ENCODE measurements around the gene PSMB5. TPM values are rescaled to one million over a fixed set of nuclear protein-coding genes. Genes with fewer than 3 reads are reported as not detected.
"Not testable (repeated sequence)": the region's sequence is repeated elsewhere in the genome, so short reads cannot be mapped to it uniquely, and the experiment has no call there.

PSMB5 gene
- total and polyA plus RNA-seq, 7 experiments from 2014 or later = 19.2 to 74.2 (median 37.4) TPM

GRCh38 chr14:23004274-23004673 is 30.4 kb downstream of the PSMB5 start:
- H3K36me3 ChIP-seq (ENCODE audit: control insufficient read depth in 2 of 3, insufficient read depth in 3 of 3, low read length in 3 of 3); DNase-seq; ATAC-seq; intact Hi-C loops (cut with micrococcal nuclease); H3K36me3 Mint-ChIP-seq; H3K9me3 ChIP-seq (ENCODE audit: control insufficient read depth in 2 of 3, low read length in 3 of 3); H3K27me3 ChIP-seq (ENCODE audit: control insufficient read depth in 2 of 2, insufficient read depth in 2 of 2, low read length in 2 of 2); H3K27ac Mint-ChIP-seq; H3K4me3 ChIP-seq (ENCODE audit: low read length); H3K27me3 Mint-ChIP-seq; H3K9me3 Mint-ChIP-seq; H3K27ac ChIP-seq (ENCODE audit: low read depth, low read length): not testable (repeated sequence)
- POLR2A ChIA-PET = interaction anchor here (0.7 kb wide), 1 partner anchor 16 kb away, joined by 3 read pairs; no protein-coding TSS in a partner anchor
- H3K4me3 Mint-ChIP-seq = peak overlapping the region in 1 of 10 donors; percentile 25
- CTCF ChIA-PET = interaction anchor here (1.0 kb wide), 1 partner anchor 52 kb away, joined by 4 read pairs; no protein-coding TSS in a partner anchor
- H3K4me1 ChIP-seq (ENCODE audit: control insufficient read depth in 2 of 2, insufficient read depth in 2 of 2, low read length in 2 of 2) = peaks cover 6 to 20% of the 10 kb centered on the region in 2 donors
- peaks cover 12 to 42% (median 33%) of the 10 kb centered on the region in 7 donors for H3K4me1 Mint-ChIP-seq

- CTCF ChIA-PET = no interaction called here
- H3K36me3 ChIP-seq (ENCODE audit: control insufficient read depth in 2 of 3, insufficient read depth in 3 of 3, low read length in 3 of 3) = peaks cover 0 to 10% (median 0%) of the 10 kb centered on the region in 3 experiments
- H3K4me1 ChIP-seq (ENCODE audit: control insufficient read depth in 2 of 2, insufficient read depth in 2 of 2, low read length in 2 of 2) = peaks cover 5 to 10% of the 10 kb centered on the region in 2 donors
- DNase-seq (no peak), ATAC-seq (no peak)
- H3K27ac ChIP-seq (ENCODE audit: low read depth, low read length) = no peak overlapping the region
- H3K4me3 ChIP-seq (ENCODE audit: low read length) = no peak overlapping the region
- POLR2A ChIA-PET = interaction anchor here (0.6 kb wide), 1 partner anchor 471 kb away, joined by 4 read pairs; no protein-coding TSS in a partner anchor
- Mint-ChIP-seq H3K4me1 (peaks cover 4 to 26% (median 21%) of the 10 kb centered on the region in 7 donors), H3K4me3 (no peak overlapping the region), H3K36me3 (peaks cover 0 to 5% (median 0%) of the 10 kb centered on the region in 5 donors), H3K27me3 (no peaks in the 10 kb centered on the region), H3K27ac (no peak overlapping the region), H3K9me3 (no peaks in the 10 kb centered on the region)
- H3K9me3 ChIP-seq (ENCODE audit: control insufficient read depth in 2 of 3, low read length in 3 of 3) = no peaks in the 10 kb centered on the region
- H3K27me3 ChIP-seq (ENCODE audit: control insufficient read depth in 2 of 2, insufficient read depth in 2 of 2, low read length in 2 of 2) = no peaks in the 10 kb centered on the region
- intact Hi-C loops (cut with micrococcal nuclease) = no loop called here
Measured at GRCh38 chr14:23002592-23002991, 32.1 kb downstream of the PSMB5 start.

- no peaks in the 10 kb centered on the region for H3K9me3 ChIP-seq (ENCODE audit: control insufficient read depth in 2 of 3, low read length in 3 of 3)
- H3K27ac ChIP-seq (ENCODE audit: low read depth, low read length) = no peak overlapping the region
- Mint-ChIP-seq H3K27me3 (no peaks in the 10 kb centered on the region), H3K9me3 (no peaks in the 10 kb centered on the region), H3K4me1 (peaks cover 0 to 9% (median 8%) of the 10 kb centered on the region in 7 donors), H3K36me3 (peaks cover 0 to 5% (median 1%) of the 10 kb centered on the region in 5 donors), H3K27ac (no peak overlapping the region), H3K4me3 (no peak overlapping the region)
- intact Hi-C loops (cut with micrococcal nuclease) = no loop called here
- ChIA-PET CTCF (interaction anchor here (0.6 to 1.3 kb wide), 4 partner anchors 14 to 431 kb away, joined by 3 to 5 read pairs (median 4); no protein-coding TSS in a partner anchor), POLR2A (interaction anchor here (1.2 to 1.3 kb wide), 2 partner anchors 15 to 23 kb away, joined by 4 to 6 read pairs; no protein-coding TSS in a partner anchor)
- H3K36me3 ChIP-seq (ENCODE audit: control insufficient read depth in 2 of 3, insufficient read depth in 3 of 3, low read length in 3 of 3) = peaks cover 0 to 10% (median 0%) of the 10 kb centered on the region in 3 experiments
- DNase-seq (no peak), ATAC-seq (no peak)
- H3K4me3 ChIP-seq (ENCODE audit: low read length) = no peak overlapping the region
- no peaks in the 10 kb centered on the region for H3K27me3 ChIP-seq (ENCODE audit: control insufficient read depth in 2 of 2, insufficient read depth in 2 of 2, low read length in 2 of 2)
- no peaks in the 10 kb centered on the region for H3K4me1 ChIP-seq (ENCODE audit: control insufficient read depth in 2 of 2, insufficient read depth in 2 of 2, low read length in 2 of 2)
Measured at GRCh38 chr14:23000860-23001259, 33.8 kb downstream of the PSMB5 start.

DNA sequence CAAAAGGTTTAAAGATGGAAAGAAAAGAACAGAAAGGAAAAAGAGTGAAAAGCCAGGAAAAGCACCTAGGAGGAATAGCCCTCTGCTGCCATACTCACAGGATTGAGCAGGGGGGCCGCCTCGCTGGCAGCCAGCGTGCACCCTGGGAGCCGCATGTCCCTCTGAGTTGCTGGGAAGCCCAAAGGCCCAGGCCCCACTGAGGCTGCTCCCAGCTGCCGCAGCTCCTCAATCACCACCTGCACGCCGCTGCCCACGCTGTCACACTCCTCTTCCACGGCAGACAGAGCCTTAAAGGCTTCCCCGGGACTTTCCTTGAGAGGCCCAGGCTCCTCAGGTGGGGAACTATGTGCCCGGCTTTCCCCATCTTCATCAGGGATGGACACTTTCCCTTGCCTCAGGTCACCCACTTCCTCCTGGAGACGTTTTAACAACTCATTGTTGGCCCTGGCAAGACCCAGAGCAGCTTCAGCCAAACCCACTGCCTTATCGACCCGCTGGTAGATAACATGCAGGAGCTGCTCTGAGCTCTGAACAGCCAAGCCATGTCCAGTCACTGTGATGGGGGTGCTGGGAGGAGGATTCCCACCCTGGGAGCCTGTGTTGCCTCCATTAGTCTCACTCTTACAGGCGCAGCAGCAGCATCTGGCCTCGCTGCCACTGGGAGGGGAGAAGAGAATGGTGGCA is 36.2 kb downstream of the PSMB5 start:
- H3K4me1 ChIP-seq (ENCODE audit: control insufficient read depth in 2 of 2, insufficient read depth in 2 of 2, low read length in 2 of 2) = no peaks in the 10 kb centered on the region
- ATAC-seq (no peak), DNase-seq (no peak)
- no peaks in the 10 kb centered on the region for H3K27me3 ChIP-seq (ENCODE audit: control insufficient read depth in 2 of 2, insufficient read depth in 2 of 2, low read length in 2 of 2)
- peaks cover 0 to 8% (median 4%) of the 10 kb centered on the region in 5 donors for H3K36me3 Mint-ChIP-seq
- H3K27me3 Mint-ChIP-seq = no peaks in the 10 kb centered on the region
- CTCF ChIA-PET = interaction anchor here (0.7 to 10.0 kb wide), 4 partner anchors 9 to 60 kb away, joined by 3 to 199 read pairs (median 48); partner anchors contain the start of genes AJUBA and CDH24
- H3K4me3 Mint-ChIP-seq = no peak overlapping the region
- no peak overlapping the region for H3K4me3 ChIP-seq (ENCODE audit: low read length)
- H3K27ac Mint-ChIP-seq = no peak overlapping the region
- intact Hi-C loops (cut with micrococcal nuclease) = no loop called here
- H3K27ac ChIP-seq (ENCODE audit: low read depth, low read length) = no peak overlapping the region
- H3K9me3 ChIP-seq (ENCODE audit: control insufficient read depth in 2 of 3, low read length in 3 of 3) = no peaks in the 10 kb centered on the region
- no peaks in the 10 kb centered on the region for H3K9me3 Mint-ChIP-seq
- POLR2A ChIA-PET = interaction anchor here (0.9 to 1.7 kb wide), 2 partner anchors 8 to 9 kb away, joined by 3 to 5 read pairs; no protein-coding TSS in a partner anchor
- peaks cover 0 to 5% (median 3%) of the 10 kb centered on the region in 7 donors for H3K4me1 Mint-ChIP-seq
- H3K36me3 ChIP-seq (ENCODE audit: control insufficient read depth in 2 of 3, insufficient read depth in 3 of 3, low read length in 3 of 3) = peaks cover 0 to 14% (median 4%) of the 10 kb centered on the region in 3 experiments

DNA sequence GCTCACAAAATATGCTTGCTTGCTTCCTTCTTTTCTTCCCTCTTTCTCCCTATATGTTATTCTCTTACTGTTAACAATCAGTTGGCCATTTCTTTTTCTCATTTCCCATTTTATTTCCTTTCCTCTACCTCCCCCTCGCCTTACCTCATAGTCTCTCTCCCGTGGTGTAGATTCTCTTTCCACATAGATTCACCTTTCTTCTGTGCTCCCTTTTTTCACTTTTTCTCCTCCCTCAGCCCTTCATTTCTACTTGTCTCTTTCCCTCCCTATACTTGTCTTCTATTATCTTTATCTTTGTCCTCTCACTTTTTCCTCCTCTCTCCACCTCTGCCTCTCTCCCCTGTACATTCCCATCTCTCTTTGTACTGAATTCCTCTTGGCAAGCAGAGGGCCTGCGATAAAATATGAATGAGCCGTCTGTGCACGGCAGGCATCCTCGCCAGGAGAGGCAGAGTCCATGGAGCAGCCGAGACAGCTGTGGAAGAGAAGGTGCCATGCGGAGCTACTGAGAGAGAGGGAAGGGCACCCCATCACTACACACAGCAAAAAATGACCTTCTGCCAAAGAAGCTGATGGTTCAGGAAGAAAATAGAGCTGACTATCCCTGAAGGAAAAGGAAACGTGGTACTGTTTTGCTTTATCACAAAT is 36.9 kb downstream of the PSMB5 start:
- H3K9me3 Mint-ChIP-seq = no peaks in the 10 kb centered on the region
- intact Hi-C loops (cut with micrococcal nuclease) = no loop called here
- no peak for ATAC-seq

DNA sequence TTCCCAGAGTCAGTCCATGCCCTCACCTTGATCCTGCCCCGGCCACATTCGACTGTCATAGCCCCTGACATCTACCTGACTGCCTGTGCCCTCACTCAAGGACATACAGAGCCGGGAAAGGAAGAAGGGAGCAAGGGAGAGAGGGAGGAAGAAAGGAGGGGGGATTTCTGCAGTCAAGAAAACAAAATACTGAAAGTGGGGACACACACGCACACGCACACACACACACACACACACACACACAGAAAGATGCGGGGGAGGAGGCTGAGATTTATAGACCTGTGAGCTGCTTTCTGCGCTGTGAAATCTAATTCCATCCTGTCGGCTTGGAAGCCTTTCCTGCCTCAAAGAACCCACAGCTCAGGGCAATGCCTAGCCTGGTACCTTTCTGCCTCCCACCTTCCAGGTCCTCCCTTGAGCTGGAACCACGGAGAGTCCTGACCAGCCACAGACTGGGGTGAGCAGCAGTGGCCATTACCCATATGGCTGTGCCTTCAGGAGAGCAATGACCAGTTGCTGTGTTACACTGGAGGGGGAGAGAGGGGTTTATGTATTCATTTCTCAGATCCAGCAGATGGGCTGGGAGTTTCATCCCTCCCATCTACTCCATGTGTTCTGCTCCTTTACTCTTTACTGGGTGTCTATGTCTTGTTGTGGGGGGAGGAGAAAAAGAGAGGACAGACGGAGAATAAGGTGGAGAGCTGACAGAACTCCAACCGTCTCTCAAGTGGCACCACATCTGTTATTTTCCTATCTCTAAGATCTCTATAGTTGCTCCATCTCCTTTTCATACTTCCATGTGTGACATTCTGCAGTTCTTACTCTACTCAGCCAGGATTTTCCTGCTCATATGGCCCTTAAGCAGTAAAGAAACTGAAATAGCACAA is 37.7 kb downstream of the PSMB5 start:
- intact Hi-C loops (cut with micrococcal nuclease) = no loop called here
- no peaks in the 10 kb centered on the region for H3K27me3 Mint-ChIP-seq
- H3K4me1 Mint-ChIP-seq = peaks cover 0 to 5% (median 3%) of the 10 kb centered on the region in 7 donors
- no peak for ATAC-seq
- H3K27me3 ChIP-seq (ENCODE audit: control insufficient read depth in 2 of 2, insufficient read depth in 2 of 2, low read length in 2 of 2) = no peaks in the 10 kb centered on the region
- no peaks in the 10 kb centered on the region for H3K9me3 Mint-ChIP-seq
- peaks cover 0 to 15% (median 4%) of the 10 kb centered on the region in 3 experiments for H3K36me3 ChIP-seq (ENCODE audit: control insufficient read depth in 2 of 3, insufficient read depth in 3 of 3, low read length in 3 of 3)
- no peak overlapping the region for H3K27ac Mint-ChIP-seq
- H3K4me3 Mint-ChIP-seq = no peak overlapping the region
- no peak overlapping the region for H3K27ac ChIP-seq (ENCODE audit: low read depth, low read length)
- ChIA-PET POLR2A (interaction anchor here (0.5 to 3.4 kb wide), 6 partner anchors 10 to 38 kb away, joined by 3 to 39 read pairs (median 4); partner anchors contain the start of gene PSMB5), CTCF (interaction anchor here (0.7 to 10.0 kb wide), 5 partner anchors 10 to 1076 kb away, joined by 3 to 199 read pairs (median 33); partner anchors contain the start of genes AJUBA and CDH24)
- H3K36me3 Mint-ChIP-seq = peaks cover 0 to 13% (median 4%) of the 10 kb centered on the region in 5 donors
- H3K4me3 ChIP-seq (ENCODE audit: low read length) = no peak overlapping the region
- no peak for DNase-seq
- no peaks in the 10 kb centered on the region for H3K9me3 ChIP-seq (ENCODE audit: control insufficient read depth in 2 of 3, low read length in 3 of 3)
- no peaks in the 10 kb centered on the region for H3K4me1 ChIP-seq (ENCODE audit: control insufficient read depth in 2 of 2, insufficient read depth in 2 of 2, low read length in 2 of 2)

More for the DNA sequence above, 36.9 kb downstream of the PSMB5 start:
- H3K4me1 ChIP-seq (ENCODE audit: control insufficient read depth in 2 of 2, insufficient read depth in 2 of 2, low read length in 2 of 2) = no peaks in the 10 kb centered on the region
- Mint-ChIP-seq H3K27ac (no peak overlapping the region), H3K36me3 (peaks cover 0 to 13% (median 4%) of the 10 kb centered on the region in 5 donors), H3K27me3 (no peaks in the 10 kb centered on the region), H3K4me3 (no peak overlapping the region), H3K4me1 (peaks cover 0 to 5% (median 3%) of the 10 kb centered on the region in 7 donors)
- ChIA-PET POLR2A (interaction anchor here (0.9 to 1.7 kb wide), 2 partner anchors 8 to 9 kb away, joined by 3 to 5 read pairs; no protein-coding TSS in a partner anchor), CTCF (interaction anchor here (0.7 to 10.0 kb wide), 4 partner anchors 10 to 61 kb away, joined by 3 to 199 read pairs (median 48); partner anchors contain the start of genes AJUBA and CDH24)
- no peak overlapping the region for H3K4me3 ChIP-seq (ENCODE audit: low read length)
- peaks cover 0 to 15% (median 4%) of the 10 kb centered on the region in 3 experiments for H3K36me3 ChIP-seq (ENCODE audit: control insufficient read depth in 2 of 3, insufficient read depth in 3 of 3, low read length in 3 of 3)
- H3K27ac ChIP-seq (ENCODE audit: low read depth, low read length) = no peak overlapping the region
- H3K27me3 ChIP-seq (ENCODE audit: control insufficient read depth in 2 of 2, insufficient read depth in 2 of 2, low read length in 2 of 2) = no peaks in the 10 kb centered on the region
- no peak for DNase-seq
- H3K9me3 ChIP-seq (ENCODE audit: control insufficient read depth in 2 of 3, low read length in 3 of 3) = no peaks in the 10 kb centered on the region
